Endothelial cell of umbilical vein (primary cell): ENCODE measurements around the gene PRDM11.

Source experiments
- EZH2 ChIP-seq: IDR thresholded peaks from 2 replicates; pipeline ENCODE4 v1.6.1; 2012; ENCODE audit warnings: borderline replicate concordance, low read depth, mild to moderate bottlenecking, moderate library complexity, low read length, inconsistent platforms; ENCODE audit not compliant: severe bottlenecking
- GATA2 ChIP-seq: IDR thresholded peaks from 2 replicates; pipeline ENCODE4 v1.7.0; 2011; ENCODE audit warnings: low read depth, mild to moderate bottlenecking, moderate library complexity, mixed read lengths, low read length; ENCODE audit not compliant: insufficient read length, insufficient read depth
- JUN ChIP-seq: IDR thresholded peaks from 2 replicates; pipeline ENCODE4 v1.6.1; 2011; ENCODE audit warnings: borderline replicate concordance, low read depth; ENCODE audit not compliant: insufficient read length, insufficient read depth
- MAX ChIP-seq: IDR thresholded peaks from 2 replicates; pipeline ENCODE4 v1.6.1; 2011; ENCODE audit not compliant: insufficient read depth, insufficient read length
- POLR2A ChIP-seq: IDR thresholded peaks from 2 replicates; pipeline ENCODE4 v1.6.1; 2012; ENCODE audit warnings: low read depth, mild to moderate bottlenecking, control low read depth, low read length
- POLR2AphosphoS5 ChIP-seq: IDR thresholded peaks from 2 replicates; pipeline ENCODE4 v1.6.1; 2012; ENCODE audit warnings: low read depth, mild to moderate bottlenecking, control low read depth, low read length, moderate library complexity; ENCODE audit not compliant: insufficient read depth
- TF ChIP-seq, protein P1 (sequence below), 2 donors: IDR thresholded peaks; 1 replicate in 1 of 2; 2 replicates in 1 of 2; pipeline ENCODE4 v1.5.1; 2011; ENCODE audit warnings: low read length in 2 of 2, mild to moderate bottlenecking in 2 of 2, moderate library complexity in 2 of 2, control low read depth in 1 of 2, inconsistent platforms in 1 of 2, low read depth in 1 of 2; ENCODE audit not compliant: insufficient read depth in 1 of 2; ENCODE audit errors: extremely low read depth in 1 of 2

- TF ChIP-seq POLR2AphosphoS5 (no peak), GATA2 (no peak), MAX (no peak), POLR2A (no peak), EZH2 (no peak), JUN (no peak)
- TF ChIP-seq, protein P1, sequence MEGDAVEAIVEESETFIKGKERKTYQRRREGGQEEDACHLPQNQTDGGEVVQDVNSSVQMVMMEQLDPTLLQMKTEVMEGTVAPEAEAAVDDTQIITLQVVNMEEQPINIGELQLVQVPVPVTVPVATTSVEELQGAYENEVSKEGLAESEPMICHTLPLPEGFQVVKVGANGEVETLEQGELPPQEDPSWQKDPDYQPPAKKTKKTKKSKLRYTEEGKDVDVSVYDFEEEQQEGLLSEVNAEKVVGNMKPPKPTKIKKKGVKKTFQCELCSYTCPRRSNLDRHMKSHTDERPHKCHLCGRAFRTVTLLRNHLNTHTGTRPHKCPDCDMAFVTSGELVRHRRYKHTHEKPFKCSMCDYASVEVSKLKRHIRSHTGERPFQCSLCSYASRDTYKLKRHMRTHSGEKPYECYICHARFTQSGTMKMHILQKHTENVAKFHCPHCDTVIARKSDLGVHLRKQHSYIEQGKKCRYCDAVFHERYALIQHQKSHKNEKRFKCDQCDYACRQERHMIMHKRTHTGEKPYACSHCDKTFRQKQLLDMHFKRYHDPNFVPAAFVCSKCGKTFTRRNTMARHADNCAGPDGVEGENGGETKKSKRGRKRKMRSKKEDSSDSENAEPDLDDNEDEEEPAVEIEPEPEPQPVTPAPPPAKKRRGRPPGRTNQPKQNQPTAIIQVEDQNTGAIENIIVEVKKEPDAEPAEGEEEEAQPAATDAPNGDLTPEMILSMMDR (IDR thresholded peaks at IDR 0.05; ENCODE audit: extremely low read depth in 1 of 2, insufficient read depth in 1 of 2, low read depth in 1 of 2, low read length in 2 of 2): peak in 1 of 2 donors; percentile 17
These were observed 120.6 kb downstream of the PRDM11 start for GRCh38 chr11:45267052-45267451.
